ENCODE data around the gene CMA1. TPM values are rescaled to one million over a fixed set of nuclear protein-coding genes. Genes with fewer than 3 reads are reported as not detected.
"Not testable (repeated sequence)": the region's sequence is repeated elsewhere in the genome, so short reads cannot be mapped to it uniquely, and the experiment has no call there.

CMA1 gene
- total RNA-seq, 1 donor from 2014 or later, result not detected

DNA sequence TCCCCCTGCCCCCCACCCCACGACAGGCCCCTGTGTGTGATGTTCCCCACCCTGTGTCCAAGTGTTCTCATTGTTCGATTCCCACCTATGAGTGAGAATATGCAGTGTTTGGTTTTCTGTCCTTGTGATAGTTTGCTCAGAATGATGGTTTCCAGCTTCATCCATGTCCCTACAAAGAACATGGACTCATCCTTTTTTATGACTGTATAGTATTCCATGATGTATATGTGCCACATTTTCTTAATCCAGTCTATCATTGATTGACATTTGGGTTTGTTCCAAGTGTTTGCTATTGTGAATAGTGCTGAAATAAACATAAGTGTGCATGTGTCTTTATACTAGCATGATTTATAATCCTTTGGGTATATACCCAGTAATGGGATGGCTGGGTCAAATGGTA lies 37.6 kb downstream of the CMA1 start:
- DNase-seq (ENCODE audit: low read depth), result not testable (repeated sequence)

DNA sequence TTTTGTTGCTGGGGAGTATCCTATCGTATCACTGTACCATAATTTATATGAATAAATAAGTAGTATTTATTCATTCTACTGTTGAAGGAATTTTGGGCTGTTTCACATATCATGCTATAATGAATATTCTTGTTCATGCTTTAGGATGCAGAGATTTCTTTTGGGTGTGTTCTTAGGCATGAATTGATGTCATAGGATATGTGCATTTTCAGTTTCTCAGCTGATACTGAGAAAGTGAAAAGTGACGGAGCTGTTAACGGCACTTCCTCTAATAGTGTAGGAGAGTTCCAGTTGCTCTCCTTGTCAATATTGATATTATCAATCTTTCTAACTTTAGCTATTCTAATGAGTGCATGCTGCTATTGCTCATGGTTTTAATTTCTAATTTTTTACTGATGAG lies 42.3 kb downstream of the CMA1 start:
- no peak for DNase-seq (ENCODE audit: low read depth)

DNA sequence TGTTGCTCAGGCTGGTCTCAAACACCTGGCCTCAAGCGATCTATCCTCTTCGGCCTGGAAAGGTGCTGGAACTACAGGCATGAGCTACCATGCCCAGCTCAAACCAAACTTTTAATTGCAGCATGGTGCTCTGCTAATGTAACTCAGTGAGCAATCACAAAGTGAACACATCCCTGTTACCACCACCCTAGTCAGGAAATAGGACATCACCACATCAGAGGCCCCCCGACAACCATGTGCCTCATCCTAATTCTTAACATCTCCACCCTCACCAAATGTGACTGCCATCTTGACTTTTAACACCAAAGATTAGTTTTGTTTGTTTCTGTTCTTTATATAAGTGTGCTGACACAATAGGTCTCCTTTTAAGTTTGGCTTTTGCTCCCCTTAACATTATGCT lies 42.7 kb downstream of the CMA1 start:
- no peak for DNase-seq (ENCODE audit: low read depth)

DNA sequence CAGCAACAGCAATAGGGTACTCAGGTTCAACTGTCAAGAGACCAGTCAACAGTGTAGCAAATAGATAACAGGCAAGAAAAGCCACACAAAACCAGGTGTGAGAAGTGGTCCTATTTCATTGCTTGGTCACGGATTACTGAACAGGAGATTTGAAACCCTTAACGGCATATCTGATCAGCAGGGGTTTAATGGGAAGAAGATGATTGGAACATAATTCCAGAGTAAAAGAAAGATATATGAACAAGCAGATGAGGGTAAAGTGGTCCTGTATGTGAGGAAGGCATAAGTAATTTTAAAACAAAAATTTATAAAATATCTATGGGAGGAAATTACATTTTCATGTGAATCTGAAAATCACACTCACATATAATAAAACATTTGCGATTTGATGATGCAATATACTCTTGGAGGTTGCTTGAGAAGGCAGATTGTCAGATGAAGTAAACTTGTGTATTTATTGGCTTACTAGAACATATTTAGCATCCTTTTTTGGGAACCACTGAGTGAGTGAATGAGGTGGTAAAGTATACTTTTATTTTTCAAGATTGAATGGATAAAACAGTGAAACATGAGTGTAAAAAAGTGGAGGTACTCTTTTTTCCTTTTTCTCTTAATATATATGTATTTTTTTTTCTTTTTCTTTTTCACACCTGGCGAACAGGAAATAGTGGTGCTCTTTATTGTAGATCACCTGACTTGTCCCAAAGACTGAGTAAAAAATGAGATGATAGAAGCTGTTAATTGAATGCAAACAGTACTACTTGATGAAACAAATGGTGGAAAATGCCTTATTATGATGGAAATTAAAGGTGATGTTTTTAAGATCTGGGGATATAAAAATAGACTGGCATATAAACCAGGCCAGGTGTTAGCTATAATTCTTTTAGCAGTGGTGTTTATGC lies 43.9 kb downstream of the CMA1 start:
- no peak for DNase-seq (ENCODE audit: low read depth)

DNA sequence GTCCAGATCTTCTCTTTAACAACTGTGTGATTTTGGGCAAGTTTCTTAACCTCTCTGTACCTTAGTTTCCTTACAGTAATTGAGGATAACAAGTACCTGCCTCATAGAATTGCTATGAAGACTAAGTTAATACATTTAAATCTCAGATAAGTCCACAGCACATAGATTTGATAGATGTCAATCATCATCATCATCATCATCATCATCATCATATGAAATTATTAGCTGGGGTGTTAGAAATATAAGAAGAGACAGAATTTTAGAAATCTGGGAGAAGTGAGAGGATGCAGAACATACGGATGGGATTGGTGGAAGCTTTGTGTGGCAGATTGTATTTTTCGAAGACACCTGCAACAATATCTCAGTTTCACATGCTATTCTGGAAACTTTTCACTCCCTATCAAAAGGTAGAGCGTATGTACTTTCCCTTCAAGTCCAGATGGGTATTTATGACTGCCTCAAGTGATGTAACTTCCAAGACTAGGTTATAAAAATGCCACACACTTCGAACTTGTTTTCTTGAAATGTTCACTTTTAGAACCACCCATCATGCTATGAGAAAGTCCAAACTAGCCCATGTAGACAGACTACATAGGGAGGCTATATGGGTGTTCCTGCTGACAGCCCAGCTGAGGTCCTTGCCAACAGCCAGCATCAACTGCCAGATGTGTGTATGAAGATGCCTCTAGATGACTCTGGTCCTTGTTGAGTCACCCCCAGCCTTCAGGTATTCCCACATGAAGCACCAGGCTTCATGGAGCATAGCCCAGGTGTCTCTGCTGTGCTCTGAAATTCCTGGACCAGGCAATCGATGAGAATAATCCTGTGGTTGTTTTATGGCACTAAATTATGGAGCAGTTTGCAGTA lies 44.8 kb downstream of the CMA1 start:
- DNase-seq (ENCODE audit: low read depth), result no peak

DNA sequence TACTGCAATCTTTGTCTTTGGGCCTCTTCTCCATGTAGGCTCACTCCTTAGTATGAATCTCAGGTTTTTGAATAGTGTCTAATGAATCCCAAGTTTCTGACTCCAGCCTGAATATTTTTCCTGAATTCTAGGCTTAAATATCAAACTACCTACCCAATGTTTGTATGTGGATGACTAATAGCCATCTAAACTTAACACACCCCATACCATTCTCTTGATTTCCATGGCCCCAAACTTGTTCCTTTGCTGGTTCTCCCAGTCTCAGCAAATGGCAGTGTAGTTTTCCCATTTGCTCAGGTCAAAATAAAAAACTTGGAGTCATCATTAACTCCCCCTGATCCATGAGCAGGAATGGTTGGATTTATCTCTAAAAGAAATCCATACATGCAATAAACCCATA lies 46.7 kb downstream of the CMA1 start:
- no peak for DNase-seq (ENCODE audit: low read depth)

DNA sequence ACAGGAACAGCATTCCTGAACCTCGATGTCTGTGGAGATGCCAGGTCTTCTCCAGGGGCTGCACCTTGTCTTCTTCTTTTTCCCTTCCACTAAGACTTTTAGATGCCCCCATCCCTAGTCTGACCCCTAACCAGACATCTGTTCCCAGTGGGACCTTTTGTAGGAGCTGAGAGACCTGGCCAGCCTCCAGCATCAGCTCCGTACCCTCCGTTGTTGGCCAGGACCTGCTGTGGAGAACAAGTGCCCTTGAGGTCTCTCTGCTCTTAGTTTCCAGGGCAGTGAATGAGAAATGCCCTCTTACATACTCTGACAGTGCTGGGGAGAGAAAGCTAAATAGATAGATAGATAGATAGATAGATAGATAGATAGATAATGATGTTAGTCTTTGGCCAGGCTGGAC lies 48.7 kb downstream of the CMA1 start:
- DNase-seq (ENCODE audit: low read depth), result no peak

DNA sequence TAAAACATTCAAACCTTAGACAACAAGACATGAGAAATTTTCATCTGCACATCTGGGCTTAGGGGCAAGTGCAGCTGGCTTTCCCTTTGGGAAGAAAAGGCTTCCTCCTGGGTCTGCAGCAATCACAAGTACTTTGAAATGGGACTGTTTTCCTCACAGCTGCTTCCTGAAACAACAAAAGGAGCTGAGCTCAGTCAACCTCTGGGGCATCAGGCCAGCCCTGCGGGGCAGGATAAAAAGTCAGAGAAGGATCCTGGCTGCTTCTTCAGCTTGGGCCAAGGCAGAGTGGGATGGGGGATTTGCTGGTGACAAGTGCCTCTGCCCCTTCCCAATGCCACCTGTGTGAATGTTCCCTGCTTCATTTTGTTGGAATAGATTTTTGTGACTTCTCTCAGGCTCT lies 49.3 kb downstream of the CMA1 start:
- no peak for DNase-seq (ENCODE audit: low read depth)

DNA sequence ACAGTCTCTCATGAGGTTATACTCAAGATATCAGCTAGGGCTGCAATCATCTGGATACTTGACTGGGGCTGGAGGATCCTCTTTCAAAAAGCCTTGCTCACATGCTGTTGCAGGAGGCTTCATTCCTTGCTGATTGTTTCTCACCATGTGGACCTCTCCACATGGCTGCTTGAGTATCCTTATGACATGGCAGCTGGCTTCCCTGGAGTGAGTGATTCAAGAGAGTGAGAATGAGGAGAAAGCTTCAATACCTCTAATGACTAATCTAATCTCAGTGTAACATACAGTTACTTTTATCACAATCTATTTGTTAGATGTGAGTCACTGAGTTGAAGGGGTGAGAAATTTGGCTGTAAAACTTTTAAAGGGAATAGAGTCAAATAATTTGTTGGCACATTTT lies 51.1 kb downstream of the CMA1 start:
- no peak for DNase-seq (ENCODE audit: low read depth)

Other genes starting within 250 kb of the CMA1 start
- gene TGM1, start 245.1 kb downstream of the CMA1 start, total RNA-seq, result 0.08 and 0.99 TPM in 2 replicates
- 26.3 TPM in 2 replicates for gene RABGGTA, start 236.7 kb downstream of the CMA1 start, total RNA-seq
- 17.5 and 25.1 TPM in 2 replicates for gene DHRS1, start 208.5 kb downstream of the CMA1 start, total RNA-seq
- 27.9 and 28.9 TPM in 2 replicates for gene NOP9, start 208.4 kb downstream of the CMA1 start, total RNA-seq
- not detected in 2 replicates for gene CIDEB, start 200.3 kb downstream of the CMA1 start, total RNA-seq
- gene LTB4R2, start 198.1 kb downstream of the CMA1 start, total RNA-seq, result 2.7 and 3.2 TPM in 2 replicates
- gene LTB4R, start 196.8 kb downstream of the CMA1 start, total RNA-seq, result 0.67 and 0.68 TPM in 2 replicates
- gene ADCY4, start 173.2 kb downstream of the CMA1 start, total RNA-seq, result not detected in 2 replicates
- not detected in 2 replicates for gene RIPK3, start 168.3 kb downstream of the CMA1 start, total RNA-seq
- 19.4 and 23.2 TPM in 2 replicates for gene NFATC4, start 140.1 kb downstream of the CMA1 start, total RNA-seq
- gene NYNRIN, start 109.3 kb downstream of the CMA1 start, total RNA-seq, result 0.05 and 0.21 TPM in 2 replicates
- gene CBLN3, start 78.6 kb downstream of the CMA1 start, total RNA-seq, result 1.0 and 1.2 TPM in 2 replicates
- gene KHNYN, start 78.3 kb downstream of the CMA1 start, total RNA-seq, result 28.0 and 29.6 TPM in 2 replicates
- 24.2 and 27.5 TPM in 2 replicates for gene SDR39U1, start 65.5 kb downstream of the CMA1 start, total RNA-seq
- gene CTSG, start 68.0 kb upstream of the CMA1 start, total RNA-seq, result not detected in 2 replicates
- not detected in 2 replicates for gene GZMH, start 101.4 kb upstream of the CMA1 start, total RNA-seq
- gene GZMB, start 125.9 kb upstream of the CMA1 start, total RNA-seq, result not detected in 2 replicates

All from myocyte (in vitro differentiated cells).